GM18519 (cell line): ENCODE measurements around the gene SLC25A12.
"Not testable (repeated sequence)": the region's sequence is repeated elsewhere in the genome, so short reads cannot be mapped to it uniquely, and the experiment has no call there.

Experiments used
- ATAC-seq: cut with Tn5 transposase; IDR thresholded peaks from one replicate; pipeline ENCODE4 v1.9.1; 2021; ENCODE audit warnings: mild to moderate bottlenecking, moderate library complexity; ENCODE audit not compliant: unreplicated experiment, low FRiP score

The SLC25A12 gene

DNA sequence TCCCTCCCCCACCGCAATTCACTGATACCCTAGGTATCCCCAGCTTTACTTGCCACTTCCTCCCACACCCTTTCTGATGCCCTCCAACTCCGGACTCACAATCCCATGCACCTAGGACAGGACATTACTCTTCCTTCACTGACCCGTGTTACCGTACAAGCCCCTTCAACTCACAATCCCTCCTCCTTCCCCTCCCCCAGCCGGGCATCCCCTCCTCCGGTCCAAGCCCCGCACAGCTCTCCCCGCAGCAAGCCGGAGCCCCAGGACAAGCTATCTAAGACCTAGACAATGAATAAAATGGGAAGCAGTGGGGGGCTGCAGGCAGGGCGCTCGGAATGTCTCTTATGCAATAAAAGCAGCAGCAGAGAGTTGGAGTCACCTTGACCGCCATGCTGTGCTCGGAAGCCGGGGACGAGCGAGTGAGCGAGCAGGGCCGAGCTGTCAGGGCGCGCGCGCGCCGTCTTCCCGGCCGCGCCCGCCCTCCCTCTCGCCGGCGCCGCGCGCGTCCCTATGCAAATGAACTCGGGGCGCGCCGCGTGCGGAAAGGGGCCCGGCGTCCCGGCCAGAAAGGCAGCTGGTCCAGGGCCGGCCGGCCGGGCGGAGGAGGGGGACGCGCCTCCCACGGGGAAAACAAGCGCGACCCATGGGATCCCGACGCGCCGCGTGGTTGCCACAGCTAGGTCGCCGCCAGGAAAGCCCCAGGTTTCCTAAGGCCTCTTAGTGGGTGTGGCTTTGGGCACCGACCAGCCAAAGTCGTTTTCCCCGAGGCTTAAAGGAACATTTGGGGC, at the start of gene SLC25A12:
TSS of gene SLC25A12 (minus strand) at position 421 of the 788 bp plus-strand sequence. CDS start at position 391, 30 bp downstream.
- ATAC-seq: peak; percentile 84

- no peak for ATAC-seq
These were observed 47.3 kb upstream of the SLC25A12 start for GRCh38 chr2:171941316-171941699.

- no peak for ATAC-seq
These were observed 45.7 kb upstream of the SLC25A12 start for GRCh38 chr2:171939743-171940071.

- no peak for ATAC-seq
These were observed 45.2 kb upstream of the SLC25A12 start for GRCh38 chr2:171939058-171939742.

DNA sequence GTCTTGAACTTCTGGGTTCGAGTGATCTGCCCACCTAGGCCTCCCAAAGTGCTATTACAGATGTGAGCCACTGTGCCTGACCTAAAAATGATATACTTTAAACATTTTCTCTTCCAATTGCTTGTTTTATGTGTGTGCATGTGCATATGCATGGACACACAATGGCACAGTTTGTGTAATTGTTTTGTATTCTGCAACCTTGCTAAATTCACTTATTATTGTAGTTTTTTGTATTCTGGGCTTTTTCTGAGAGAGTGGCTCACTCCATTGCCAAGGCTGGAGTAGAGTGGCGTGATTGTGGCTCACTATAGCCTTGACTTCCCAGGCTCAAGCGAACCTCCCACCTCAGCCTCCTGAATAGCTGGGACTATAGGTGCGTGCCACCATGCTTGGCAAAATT, 36.3 kb upstream of the SLC25A12 start:
- no peak for ATAC-seq

DNA sequence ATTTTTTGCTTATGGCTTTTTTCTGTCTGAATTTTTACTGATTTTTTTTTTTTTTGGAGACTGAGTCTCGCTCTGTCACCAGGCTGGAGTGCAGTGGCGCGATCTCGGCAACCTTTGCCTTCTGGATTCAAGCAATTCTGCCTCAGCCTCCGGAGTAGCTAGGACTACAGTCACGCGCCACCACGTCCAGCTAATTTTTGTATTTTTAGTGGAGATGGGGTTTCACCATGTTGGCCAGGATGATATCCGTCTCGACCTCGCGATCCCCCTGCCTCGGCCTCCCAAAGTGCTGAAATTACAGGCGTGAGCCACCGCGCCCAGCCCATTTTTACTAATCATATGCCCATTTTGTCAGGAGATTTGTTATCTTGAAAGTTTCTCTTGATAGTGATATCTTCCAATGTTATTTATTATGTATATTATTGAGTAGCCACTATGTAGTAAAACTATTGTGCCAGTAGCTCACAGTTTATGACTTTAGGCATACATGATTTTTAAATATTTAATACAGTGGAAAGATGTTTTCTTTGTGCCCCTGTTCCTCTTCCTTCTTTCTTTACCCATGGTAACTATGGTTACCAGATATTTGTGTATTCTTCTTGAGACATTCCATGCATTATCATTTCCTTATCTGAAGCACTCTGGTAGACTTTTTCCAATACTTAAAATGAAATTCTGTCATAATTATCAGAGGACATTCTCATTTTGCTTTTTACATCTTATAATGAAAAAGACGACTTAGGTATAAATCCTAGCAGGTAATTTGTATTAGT, 30.3 kb upstream of the SLC25A12 start:
- no peak for ATAC-seq

GRCh38 chr2:171923206-171923605, 29.2 kb upstream of the SLC25A12 start:
- ATAC-seq: no peak

DNA sequence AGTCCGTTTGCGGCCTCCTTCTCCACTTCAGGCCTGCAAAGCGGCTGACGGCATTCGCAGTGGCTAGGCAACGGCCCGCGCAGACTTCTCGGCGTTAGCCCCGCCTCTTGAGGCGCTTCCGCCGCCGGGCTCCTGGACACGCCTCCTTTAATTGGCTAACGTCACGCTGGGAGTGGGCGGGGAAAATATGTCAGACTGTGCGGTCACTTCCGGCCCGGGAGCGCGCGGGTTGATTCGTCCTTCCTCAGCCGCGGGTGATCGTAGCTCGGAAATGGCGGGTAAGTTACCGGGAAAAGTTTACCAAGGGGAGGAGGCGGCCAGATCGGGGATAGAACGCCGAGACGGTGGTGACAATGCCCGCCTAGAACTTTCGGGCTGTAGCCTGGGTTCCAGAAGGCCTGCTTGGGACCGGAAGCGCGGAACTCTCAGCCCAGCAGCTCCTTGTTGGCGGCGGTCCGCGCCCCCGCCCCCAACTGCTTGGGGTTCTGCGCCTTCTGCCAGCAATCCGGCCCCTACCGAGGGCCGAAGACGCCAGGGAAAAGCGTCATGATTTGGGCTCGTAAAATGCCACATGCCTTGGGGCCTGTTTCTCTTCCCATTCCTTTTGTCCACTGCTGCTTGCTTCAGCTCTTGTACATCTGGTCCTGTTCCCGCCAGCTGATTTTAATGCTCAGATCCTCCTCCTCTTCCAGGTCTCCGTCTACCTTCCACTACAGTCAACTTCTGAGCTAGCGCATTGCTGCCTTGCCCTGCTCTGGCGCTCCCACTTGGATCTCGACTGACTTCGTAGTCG, 28.4 kb upstream of the SLC25A12 start, which contains the start of gene HAT1:
TSS of gene HAT1 (plus strand) at position 232 of the 793 bp plus-strand sequence. CDS start at position 272, 40 bp downstream.
- peak; percentile 90 for ATAC-seq

- ATAC-seq: no peak
These were observed 27.9 kb upstream of the SLC25A12 start for GRCh38 chr2:171921970-171922229.

GRCh38 chr2:171919453-171919852, 25.4 kb upstream of the SLC25A12 start:
- ATAC-seq: no peak

DNA sequence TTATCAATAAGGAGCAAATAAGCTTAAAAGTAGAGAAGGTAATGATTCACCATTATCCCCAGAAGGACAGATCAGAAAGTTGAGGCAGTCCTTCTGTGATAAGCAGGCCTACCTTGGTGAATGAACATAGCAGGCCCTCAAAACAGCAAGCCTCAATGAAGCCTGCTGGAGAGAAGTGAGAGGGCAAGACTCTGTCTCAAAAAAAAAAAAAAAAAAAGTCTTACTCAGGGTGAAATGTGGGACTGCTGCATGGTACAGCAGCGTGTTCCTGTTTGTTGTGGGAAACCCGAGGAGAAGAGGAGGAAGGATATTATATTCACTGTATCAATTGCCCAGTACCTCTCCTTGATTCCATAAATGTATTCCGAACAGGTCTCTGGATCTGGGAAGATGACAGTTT, 19.5 kb upstream of the SLC25A12 start:
- ATAC-seq: no peak

DNA sequence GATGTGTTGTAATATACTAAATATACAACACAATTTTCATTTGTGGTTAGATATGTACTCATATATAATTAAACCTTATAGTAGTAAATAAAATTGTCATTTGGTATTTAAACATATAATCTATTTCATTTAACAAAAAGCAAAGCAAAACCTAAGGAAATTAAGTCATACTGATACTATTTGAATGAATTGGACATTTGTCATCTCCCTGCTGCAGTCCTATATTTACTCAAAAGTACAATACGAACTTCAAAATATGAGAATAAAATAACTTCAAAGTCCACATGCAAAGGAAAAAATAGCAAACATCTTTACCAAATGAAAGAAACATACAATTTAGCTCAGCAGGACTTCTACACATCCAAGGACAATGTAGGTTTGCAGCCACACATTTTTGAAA, 16.4 kb upstream of the SLC25A12 start:
- ATAC-seq: no peak

GRCh38 chr2:171909266-171909665, 15.2 kb upstream of the SLC25A12 start:
- ATAC-seq: no peak

GRCh38 chr2:171908235-171908634, 14.2 kb upstream of the SLC25A12 start:
- ATAC-seq: no peak

DNA sequence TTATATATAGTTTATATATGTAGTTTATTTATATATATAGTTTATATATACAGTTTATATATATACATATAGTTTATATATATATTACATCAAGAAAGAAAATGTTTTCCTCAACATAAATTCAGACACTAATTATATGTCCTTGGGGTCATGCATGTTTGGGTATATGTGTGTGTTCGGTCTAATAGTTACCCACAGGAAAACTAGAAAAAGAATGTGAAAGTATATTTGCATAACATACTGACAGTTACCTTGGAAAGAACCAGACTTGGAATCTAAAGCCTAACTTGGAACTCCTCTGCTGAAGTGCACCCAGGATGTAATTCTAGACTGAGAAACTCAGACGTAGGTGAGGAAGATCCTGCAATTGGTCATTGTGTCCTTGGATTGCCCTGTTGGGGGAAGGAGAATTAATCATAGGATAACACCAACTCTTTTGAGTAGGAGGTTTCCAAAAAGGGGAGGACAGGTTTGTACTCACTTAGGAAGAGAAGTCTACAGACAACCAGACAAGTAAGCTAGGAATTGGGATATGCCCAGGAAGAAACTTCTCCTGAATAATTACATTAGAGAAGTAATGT, 8.9 kb upstream of the SLC25A12 start:
- no peak for ATAC-seq

DNA sequence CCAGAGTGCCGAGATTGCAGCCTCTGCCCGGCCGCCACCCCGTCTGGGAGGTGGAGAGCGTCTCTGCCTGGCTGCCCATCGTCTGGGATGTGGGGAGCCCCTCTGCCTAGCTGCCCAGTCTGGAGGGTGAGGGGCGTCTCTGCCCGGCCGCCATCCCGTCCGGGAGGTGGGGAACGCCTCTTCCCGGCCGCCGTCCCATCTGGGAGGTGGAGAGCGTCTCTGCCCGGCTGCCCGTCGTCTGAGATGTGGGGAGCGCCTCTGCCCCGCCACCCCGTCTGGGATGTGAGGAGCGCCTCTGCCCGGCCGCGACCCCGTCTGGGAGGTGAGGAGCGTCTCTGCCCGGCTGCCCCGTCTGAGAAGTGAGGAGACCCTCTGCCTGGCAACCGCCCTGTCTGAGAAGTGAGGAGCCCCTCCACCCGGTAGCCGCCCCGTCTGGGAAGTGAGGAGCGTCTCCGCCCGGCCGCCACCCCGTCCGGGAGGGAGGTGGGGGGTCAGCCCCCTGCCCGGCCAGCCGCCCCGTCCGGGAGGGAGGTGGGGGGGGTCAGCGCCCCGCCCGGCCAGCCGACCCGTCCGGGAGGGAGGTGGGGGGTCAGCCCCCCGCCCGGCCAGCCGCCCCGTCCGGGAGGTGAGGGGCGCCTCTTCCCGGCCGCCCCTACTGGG, 5.7 kb upstream of the SLC25A12 start:
- ATAC-seq: not testable (repeated sequence)

GRCh38 chr2:171895786-171896185, 1.7 kb upstream of the SLC25A12 start:
- ATAC-seq: no peak

GRCh38 chr2:171894612-171894947, 536 bp upstream of the SLC25A12 start:
- ATAC-seq: no peak

GRCh38 chr2:171893196-171893823, 734 bp downstream of the SLC25A12 start:
- no peak for ATAC-seq
